Neural cell (in vitro differentiated cells): ENCODE data around the gene KLF17. TPM values are rescaled to one million over a fixed set of nuclear protein-coding genes. Genes with fewer than 3 reads are reported as not detected.

ENCODE experiments used
- H2AFZ ChIP-seq: fragments of 200-600, 300-800 bp; sonication (generic), shearing (Covaris generic); 2 replicates; pipeline ENCODE4 v1.6.0; 2014; ENCODE audit warnings: low read depth, mild to moderate bottlenecking, antibody characterized with exemption, low read length, moderate library complexity
- H3F3A ChIP-seq: fragments of 200-600 bp; shearing (Covaris generic); 2 replicates; pipeline ENCODE4 v1.6.1; 2016; ENCODE audit warnings: mild to moderate bottlenecking, moderate library complexity, mixed read lengths, antibody characterized with exemption, low read length; ENCODE audit not compliant: insufficient read depth, poor library complexity, severe bottlenecking
- H3K27ac ChIP-seq: fragments of 200-600, 300-800 bp; sonication (generic), shearing (Covaris generic); 2 replicates; pipeline ENCODE4 v1.5.1; 2014; ENCODE audit warnings: mild to moderate bottlenecking, low read length, moderate library complexity
- H3K27me3 ChIP-seq: fragments of 300-800, 200-600 bp; sonication (generic), shearing (Covaris generic); 2 replicates; pipeline ENCODE4 v1.6.0; 2014; ENCODE audit warnings: mild to moderate bottlenecking, low read depth, low read length, moderate library complexity; ENCODE audit not compliant: insufficient read depth
- H3K36me3 ChIP-seq: fragments of 300-800, 200-600 bp; sonication (generic), shearing (Covaris generic); 2 replicates; pipeline ENCODE4 v1.5.1; 2014; ENCODE audit warnings: mild to moderate bottlenecking, antibody characterized with exemption, low read length, moderate library complexity; ENCODE audit not compliant: insufficient read depth
- H3K4me2 ChIP-seq: fragments of 300-800, 200-600 bp; sonication (generic), shearing (Covaris generic); 2 replicates; pipeline ENCODE4 v1.6.0; 2014; ENCODE audit warnings: mild to moderate bottlenecking, low read length
- H3K4me3 ChIP-seq: fragments of 300-800, 200-600 bp; sonication (generic), shearing (Covaris generic); 2 replicates; pipeline ENCODE4 v1.5.1; 2014; ENCODE audit warnings: mild to moderate bottlenecking, low read length, moderate library complexity
- H3K79me2 ChIP-seq: fragments of 200-600 bp; shearing (Covaris generic); replicated peaks from 2 replicates; pipeline ENCODE4 v1.6.0; 2014; ENCODE audit warnings: mild to moderate bottlenecking, low read length, moderate library complexity; ENCODE audit not compliant: insufficient read depth
- H3K9ac ChIP-seq: fragments of 300-800, 200-600 bp; sonication (generic), shearing (Covaris generic); 2 replicates; pipeline ENCODE4 v1.6.1; 2016; ENCODE audit warnings: mild to moderate bottlenecking, low read length, mixed read lengths
- H3K9me2 ChIP-seq: fragments of 200-600 bp; shearing (Covaris generic); 2 replicates; pipeline ENCODE4 v1.6.1; 2016; ENCODE audit warnings: mild to moderate bottlenecking, low read length, mixed read lengths; ENCODE audit not compliant: insufficient read depth
- H3K9me3 ChIP-seq: fragments of 200-600, 300-800 bp; sonication (generic), shearing (Covaris generic); 2 replicates; pipeline ENCODE4 v1.6.1; 2016; ENCODE audit warnings: mild to moderate bottlenecking, mixed run types, low read length, moderate library complexity, mixed read lengths
- H4K20me1 ChIP-seq: fragments of 200-600 bp; shearing (Covaris generic); 2 replicates; pipeline ENCODE4 v1.6.1; 2016; ENCODE audit warnings: mild to moderate bottlenecking, mixed run types; ENCODE audit not compliant: insufficient read depth
- EP300 ChIP-seq: fragments of 450-650 bp; conservative IDR thresholded peaks from 2 replicates; pipeline ENCODE4 v1.6.1; 2014; ENCODE audit warnings: antibody characterized with exemption, mild to moderate bottlenecking, moderate library complexity; ENCODE audit not compliant: poor library complexity, severe bottlenecking
- EZH2 ChIP-seq: fragments of 200-600, 300-800 bp; shearing (Covaris generic), sonication (generic); IDR thresholded peaks from 2 replicates; pipeline ENCODE4 v1.6.1; 2014; ENCODE audit warnings: antibody characterized with exemption, low read length, borderline replicate concordance, mild to moderate bottlenecking; ENCODE audit not compliant: insufficient read depth, poor library complexity, severe bottlenecking
- MXI1 ChIP-seq: fragments of 450-650 bp; conservative IDR thresholded peaks from 2 replicates; pipeline ENCODE4 v1.6.1; 2014; ENCODE audit warnings: antibody characterized with exemption, mild to moderate bottlenecking; ENCODE audit not compliant: poor library complexity, severe bottlenecking
- POLR2AphosphoS5 ChIP-seq: IDR thresholded peaks from 2 replicates; pipeline ENCODE4 v1.6.1; 2012
- RAD21 ChIP-seq: fragments of 450-650 bp; conservative IDR thresholded peaks from 2 replicates; pipeline ENCODE4 v1.6.1; 2014; ENCODE audit warnings: antibody characterized with exemption, mild to moderate bottlenecking, moderate library complexity
- REST ChIP-seq: IDR thresholded peaks from 2 replicates; pipeline ENCODE4 v1.6.1; 2012; ENCODE audit warnings: borderline replicate concordance
- SMC3 ChIP-seq: fragments of 450-650 bp; conservative IDR thresholded peaks from 2 replicates; pipeline ENCODE4 v1.6.1; 2014; ENCODE audit warnings: antibody characterized with exemption, mild to moderate bottlenecking, moderate library complexity; ENCODE audit not compliant: poor library complexity
- TAF1 ChIP-seq: IDR thresholded peaks from 2 replicates; pipeline ENCODE4 v1.6.1; 2012; ENCODE audit warnings: low read depth
- polyA plus RNA-seq: library from polyadenylated mRNA; depleted of rRNA; stranded (reverse); fragments of >200 nt; gene quantifications from 2 replicates; pipeline ENCODE4 v1.2.3, GENCODE V29; 2014
- small RNA-seq, 3 experiments: library from RNA; depleted of rRNA; stranded (forward); fragments of <200 nt; gene quantifications; one replicate each; pipeline ENCODE3, GENCODE V24; 2012
- TF ChIP-seq, protein P1 (sequence below): fragments of 450-650 bp; IDR thresholded peaks from 2 replicates; pipeline ENCODE4 v1.5.1; 2014; ENCODE audit warnings: antibody characterized with exemption, mild to moderate bottlenecking, moderate library complexity; ENCODE audit not compliant: poor library complexity, severe bottlenecking

The KLF17 gene
- polyA plus RNA-seq, 1 donor from 2014 or later: not detected

DNA sequence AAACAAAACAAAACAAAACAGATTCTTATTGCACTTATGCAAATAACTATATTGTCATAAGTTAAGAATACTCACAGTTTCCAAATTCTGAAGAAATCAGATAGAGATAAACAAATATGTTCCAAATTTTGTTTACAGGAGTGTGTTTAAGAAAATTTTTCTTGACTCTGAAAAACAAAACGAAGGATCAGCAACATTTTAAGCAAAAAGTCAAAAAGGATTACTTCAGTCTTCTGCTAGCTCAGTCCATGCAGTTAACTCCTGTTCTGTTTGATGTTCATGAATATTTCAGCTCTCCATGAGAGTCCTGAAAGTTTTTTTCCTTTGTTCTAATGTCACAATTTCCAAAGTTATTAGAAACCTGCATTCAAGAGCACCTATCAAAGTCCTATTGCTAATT lies 56.0 kb downstream of the KLF17 start:
- Histone ChIP-seq H2AFZ (no peak overlapping the region), H3K9me2 (no peaks in the 10 kb centered on the region), H3K27me3 (no peaks in the 10 kb centered on the region), H3K79me2 (no peaks in the 10 kb centered on the region), H3K9me3 (peaks cover 4% of the 10 kb centered on the region), H3K36me3 (no peaks in the 10 kb centered on the region), H3K9ac (no peak overlapping the region), H3K4me2 (no peak overlapping the region), H4K20me1 (no peaks in the 10 kb centered on the region), H3F3A (no peaks in the 10 kb centered on the region), H3K4me3 (no peak overlapping the region), H3K27ac (no peak overlapping the region)
- TF ChIP-seq EP300 (no peak), TAF1 (no peak), EZH2 (no peak), POLR2AphosphoS5 (no peak), REST (no peak), SMC3 (no peak), MXI1 (no peak), RAD21 (no peak)
- TF ChIP-seq, protein P1, sequence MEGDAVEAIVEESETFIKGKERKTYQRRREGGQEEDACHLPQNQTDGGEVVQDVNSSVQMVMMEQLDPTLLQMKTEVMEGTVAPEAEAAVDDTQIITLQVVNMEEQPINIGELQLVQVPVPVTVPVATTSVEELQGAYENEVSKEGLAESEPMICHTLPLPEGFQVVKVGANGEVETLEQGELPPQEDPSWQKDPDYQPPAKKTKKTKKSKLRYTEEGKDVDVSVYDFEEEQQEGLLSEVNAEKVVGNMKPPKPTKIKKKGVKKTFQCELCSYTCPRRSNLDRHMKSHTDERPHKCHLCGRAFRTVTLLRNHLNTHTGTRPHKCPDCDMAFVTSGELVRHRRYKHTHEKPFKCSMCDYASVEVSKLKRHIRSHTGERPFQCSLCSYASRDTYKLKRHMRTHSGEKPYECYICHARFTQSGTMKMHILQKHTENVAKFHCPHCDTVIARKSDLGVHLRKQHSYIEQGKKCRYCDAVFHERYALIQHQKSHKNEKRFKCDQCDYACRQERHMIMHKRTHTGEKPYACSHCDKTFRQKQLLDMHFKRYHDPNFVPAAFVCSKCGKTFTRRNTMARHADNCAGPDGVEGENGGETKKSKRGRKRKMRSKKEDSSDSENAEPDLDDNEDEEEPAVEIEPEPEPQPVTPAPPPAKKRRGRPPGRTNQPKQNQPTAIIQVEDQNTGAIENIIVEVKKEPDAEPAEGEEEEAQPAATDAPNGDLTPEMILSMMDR: no peak

Small RNA genes within 50 kb of the gene (small RNA-seq; reads per million reads assigned to genes)
- gene AL035417.1 (0 reads per million in 3 experiments), gene OOSP1P1 (0 reads per million in 3 experiments), gene RF00019 (0 to 1.2 (median 0) reads per million in 3 experiments), gene RN7SL479P (0 reads per million in 3 experiments)

Other genes starting within 250 kb of the KLF17 start
- 1.4 and 2.2 TPM in 2 replicates for gene ARTN, start 185.0 kb upstream of the KLF17 start, polyA plus RNA-seq
- 29.8 and 38.4 TPM in 2 replicates for gene IPO13, start 171.9 kb upstream of the KLF17 start, polyA plus RNA-seq
- gene DPH2, start 148.8 kb upstream of the KLF17 start, polyA plus RNA-seq: 26.0 and 29.2 TPM in 2 replicates
- gene ATP6V0B, start 143.9 kb upstream of the KLF17 start, polyA plus RNA-seq: 580 and 705 TPM in 2 replicates
- 129 and 147 TPM in 2 replicates for gene B4GALT2, start 139.6 kb upstream of the KLF17 start, polyA plus RNA-seq
- gene CCDC24, start 127.2 kb upstream of the KLF17 start, polyA plus RNA-seq: 16.3 and 16.5 TPM in 2 replicates
- 1.3 and 1.6 TPM in 2 replicates for gene SLC6A9, start 87.4 kb upstream of the KLF17 start, polyA plus RNA-seq
- not detected in 2 replicates for gene KLF18, start 22.8 kb downstream of the KLF17 start, polyA plus RNA-seq
- gene DMAP1, start 94.7 kb downstream of the KLF17 start, polyA plus RNA-seq: 46.4 and 55.6 TPM in 2 replicates
- gene ERI3, start 236.4 kb downstream of the KLF17 start, polyA plus RNA-seq: 92.5 and 109 TPM in 2 replicates